GM19239 (cell line): ENCODE measurements around the gene PPP2R2D.
"Not testable (repeated sequence)": the region's sequence is repeated elsewhere in the genome, so short reads cannot be mapped to it uniquely, and the experiment has no call there.

Source experiments
- DNase-seq: peaks from one replicate; pipeline ENCODE4 v3.0.0; 2011; ENCODE audit warnings: low spot score; ENCODE audit not compliant: insufficient read length
- FAIRE-seq: peaks from 2 replicates; lab custom pipeline; 2011; peaks lifted over from hg19 to GRCh38; lab: Jason Lieb, UNC

PPP2R2D gene

GRCh38 chr10:131902691-131903090, 1.9 kb downstream of the PPP2R2D start:
- no peak for FAIRE-seq

GRCh38 chr10:131905267-131905571, 4.4 kb downstream of the PPP2R2D start:
- no peak for DNase-seq
- no peak for FAIRE-seq

More at GRCh38 chr10:131902691-131903090, 1.9 kb downstream of the PPP2R2D start:
- no peak for DNase-seq

DNA sequence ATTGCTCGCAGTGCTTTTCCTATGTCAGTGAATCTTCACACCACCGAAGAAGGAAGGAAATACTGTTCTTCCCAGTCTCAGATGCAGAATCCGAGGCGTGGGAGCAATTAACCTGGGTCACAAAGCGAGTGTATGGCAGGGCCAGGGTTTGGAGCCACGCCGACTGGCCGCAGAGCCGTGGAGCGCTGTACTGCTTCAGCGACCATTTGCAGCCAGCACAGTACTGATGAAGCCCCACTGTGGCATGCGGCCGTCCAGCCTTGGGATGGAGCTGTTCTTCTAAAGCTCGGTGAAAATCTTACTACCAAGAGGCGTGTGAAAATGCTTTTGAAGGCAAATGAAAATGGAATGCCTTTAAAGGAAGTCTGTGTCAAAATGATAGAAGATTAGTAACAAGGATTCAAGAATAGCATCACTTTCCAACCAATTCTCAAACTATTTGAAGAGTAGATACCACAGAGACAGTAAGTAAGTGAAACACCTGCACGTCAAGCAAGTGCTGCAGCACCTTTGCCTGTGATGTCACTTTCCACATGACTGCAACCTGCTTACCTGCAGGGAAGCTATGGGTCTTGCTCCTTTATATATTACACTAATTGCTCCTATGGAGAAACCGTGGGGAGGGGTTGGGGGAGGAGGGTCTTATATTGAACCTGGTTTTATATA, 4.9 kb downstream of the PPP2R2D start:
- FAIRE-seq (no peak), DNase-seq (no peak)

DNA sequence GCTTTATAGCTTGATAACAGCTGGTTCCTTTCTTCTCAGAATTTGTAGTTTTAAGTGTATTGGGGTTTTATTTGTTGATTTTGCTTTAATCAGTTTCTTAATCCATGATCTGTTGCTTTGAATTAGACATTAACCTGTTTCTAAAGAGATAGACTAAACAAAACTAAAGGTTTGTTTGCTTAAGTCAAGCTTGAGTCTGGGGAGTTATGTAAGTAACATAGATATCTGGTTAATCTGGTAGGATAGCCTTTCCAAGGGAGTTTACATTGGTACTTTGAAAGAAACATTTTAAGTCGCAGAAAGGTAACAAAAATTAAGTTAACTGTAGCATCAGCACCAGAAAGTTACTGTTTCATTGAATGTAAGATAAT, 5.4 kb downstream of the PPP2R2D start:
- DNase-seq (no peak), FAIRE-seq (no peak)

DNA sequence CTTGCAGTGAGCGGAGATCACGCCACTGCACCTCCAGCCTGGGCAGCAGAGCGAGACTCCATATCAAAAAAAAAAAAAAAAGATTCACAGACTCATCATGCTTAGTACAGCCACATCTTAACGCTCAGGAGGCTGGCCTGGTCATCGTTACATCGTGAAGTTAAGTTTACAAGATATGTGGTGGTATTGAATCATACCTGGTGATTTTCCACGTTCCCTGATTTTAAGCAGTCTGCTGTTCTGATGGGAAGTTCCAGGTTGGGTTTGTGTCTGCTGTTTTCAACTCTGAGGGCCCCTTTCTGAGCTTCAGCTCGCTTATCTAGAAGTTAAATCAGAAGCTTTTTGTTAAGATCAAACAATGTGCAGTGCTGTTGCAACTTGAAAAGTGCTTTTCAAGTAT, 6.9 kb downstream of the PPP2R2D start:
- DNase-seq (no peak), FAIRE-seq (no peak)

- DNase-seq (no peak), FAIRE-seq (no peak)
Observed at GRCh38 chr10:131908151-131908550, 7.3 kb downstream of the PPP2R2D start.

- no peak for FAIRE-seq
- no peak for DNase-seq
Observed at GRCh38 chr10:131909014-131909808, 8.4 kb downstream of the PPP2R2D start.

GRCh38 chr10:131909929-131910328, 9.1 kb downstream of the PPP2R2D start:
- no peak for FAIRE-seq
- DNase-seq: no peak

GRCh38 chr10:131910663-131911314, 10.0 kb downstream of the PPP2R2D start:
- no peak for DNase-seq
- no peak for FAIRE-seq

DNA sequence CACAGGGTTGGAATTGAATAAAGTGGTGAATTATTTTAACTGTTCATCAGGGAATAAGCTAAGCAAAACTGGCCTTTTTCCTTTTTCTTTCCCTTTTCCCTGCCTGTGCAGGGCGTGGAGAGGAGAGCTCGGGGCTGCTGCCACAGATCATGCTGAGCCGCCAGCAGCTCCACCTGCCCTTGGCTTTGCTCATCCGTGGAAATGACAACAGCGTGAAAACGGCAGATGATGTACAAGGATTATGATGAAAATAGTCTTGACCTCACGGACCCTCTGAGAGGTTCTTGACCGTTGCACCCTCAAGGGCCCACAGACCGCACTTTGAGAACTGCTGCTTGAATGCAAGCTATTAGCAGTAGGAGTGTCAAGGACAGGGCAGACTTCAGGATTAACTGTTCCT, 10.6 kb downstream of the PPP2R2D start:
- FAIRE-seq (no peak), DNase-seq (no peak)

GRCh38 chr10:131912620-131913019, 11.8 kb downstream of the PPP2R2D start:
- FAIRE-seq (no peak), DNase-seq (no peak)

GRCh38 chr10:131915484-131915883, 14.7 kb downstream of the PPP2R2D start:
- FAIRE-seq: no peak
- DNase-seq: no peak

DNA sequence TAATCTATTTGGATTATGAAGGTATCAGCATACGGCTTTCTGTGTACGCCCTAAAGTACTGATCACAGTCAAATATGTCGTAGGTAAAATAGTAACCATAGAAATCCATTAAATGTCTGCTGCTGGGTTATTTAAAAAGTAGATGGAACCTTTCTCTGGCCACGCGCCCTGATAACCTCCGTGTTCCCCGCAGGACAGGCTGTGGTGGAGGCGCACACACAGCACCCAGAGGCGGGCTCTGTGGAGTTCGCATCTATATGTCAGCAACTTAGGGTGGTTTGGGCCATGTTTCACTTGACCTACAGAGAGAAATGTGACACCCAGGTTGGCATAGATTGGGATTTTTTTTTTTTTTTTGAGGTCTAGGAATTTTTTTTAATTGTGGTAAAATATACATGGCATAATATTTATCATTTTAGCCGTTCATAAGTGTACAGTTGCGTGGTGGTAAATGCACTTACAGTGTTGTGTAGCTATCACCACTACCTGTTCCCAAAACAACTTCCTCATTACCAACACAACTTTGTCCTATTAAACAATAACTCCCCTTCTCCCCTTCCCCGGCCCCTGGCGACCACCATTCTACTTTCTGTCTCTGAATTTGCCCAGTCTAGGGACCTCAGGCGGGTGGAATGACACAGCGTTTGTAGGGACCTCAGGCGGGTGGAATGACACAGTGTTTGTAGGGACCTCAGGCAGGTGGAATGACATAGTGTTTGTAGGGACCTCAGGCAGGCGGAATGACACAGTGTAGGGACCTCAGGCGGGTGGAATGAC, 15.4 kb downstream of the PPP2R2D start:
- FAIRE-seq: no peak
- no peak for DNase-seq

- DNase-seq, FAIRE-seq: not testable (repeated sequence)
Observed at GRCh38 chr10:131916767-131917160, 16.0 kb downstream of the PPP2R2D start.

- not testable (repeated sequence) for FAIRE-seq, DNase-seq
Observed at GRCh38 chr10:131917496-131917895, 16.7 kb downstream of the PPP2R2D start.

- not testable (repeated sequence) for FAIRE-seq, DNase-seq
Observed at GRCh38 chr10:131919461-131919860, 18.7 kb downstream of the PPP2R2D start.

- FAIRE-seq (no peak), DNase-seq (no peak)
Observed at GRCh38 chr10:131920151-131920550, 19.3 kb downstream of the PPP2R2D start.

GRCh38 chr10:131920693-131921092, 19.9 kb downstream of the PPP2R2D start:
- FAIRE-seq (no peak), DNase-seq (no peak)

- DNase-seq (no peak), FAIRE-seq (no peak)
Observed at GRCh38 chr10:131921184-131921583, 20.4 kb downstream of the PPP2R2D start.

DNA sequence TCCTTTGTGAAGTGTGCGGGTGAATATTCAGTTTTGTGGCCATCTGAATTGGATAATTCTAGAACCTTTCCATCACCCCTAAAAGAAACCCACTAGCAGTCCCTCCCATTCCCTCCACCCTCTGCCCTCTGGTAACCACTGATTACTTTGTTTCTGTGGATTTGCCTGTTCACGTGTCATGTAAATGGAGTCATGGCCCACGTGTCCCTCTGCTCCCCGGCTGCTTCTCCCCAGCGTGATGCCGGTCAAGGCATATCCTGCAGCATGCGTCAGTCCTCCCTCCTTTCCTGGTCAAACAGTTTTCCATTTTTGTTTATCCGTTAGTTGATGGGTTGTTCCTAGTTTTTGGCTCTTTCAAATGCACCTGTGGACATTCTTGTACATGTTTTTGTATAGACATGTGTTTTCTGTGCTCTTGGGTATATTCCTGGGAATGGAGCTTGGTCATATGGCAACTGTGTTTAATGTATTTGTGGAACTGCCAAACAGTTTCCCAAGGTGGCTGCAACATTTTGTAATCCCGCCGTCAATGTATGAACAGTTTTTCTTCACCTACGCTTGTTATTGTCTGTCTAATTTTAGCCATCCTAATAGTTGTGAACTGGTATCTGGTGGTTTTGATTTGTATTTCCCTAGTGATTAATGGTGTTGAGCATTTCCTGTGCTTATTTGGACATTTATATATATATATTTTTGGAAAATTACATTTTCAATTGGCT, 22.4 kb downstream of the PPP2R2D start:
- FAIRE-seq: no peak
- DNase-seq: no peak
